HL-60/S4 (cell line): Measurements from ENCODE around the gene UFC1.
"Not testable (repeated sequence)": the region's sequence is repeated elsewhere in the genome, so short reads cannot be mapped to it uniquely, and the experiment has no call there.

Experiments used
- in situ Hi-C: fragments of 300-500 bp; cut with MboI; formaldehyde crosslinking; loops from 2 replicates; pipeline ENCODE4 v1.14.3; 2022; ENCODE audit warnings: low sequenced_read_pairs

Gene UFC1

DNA sequence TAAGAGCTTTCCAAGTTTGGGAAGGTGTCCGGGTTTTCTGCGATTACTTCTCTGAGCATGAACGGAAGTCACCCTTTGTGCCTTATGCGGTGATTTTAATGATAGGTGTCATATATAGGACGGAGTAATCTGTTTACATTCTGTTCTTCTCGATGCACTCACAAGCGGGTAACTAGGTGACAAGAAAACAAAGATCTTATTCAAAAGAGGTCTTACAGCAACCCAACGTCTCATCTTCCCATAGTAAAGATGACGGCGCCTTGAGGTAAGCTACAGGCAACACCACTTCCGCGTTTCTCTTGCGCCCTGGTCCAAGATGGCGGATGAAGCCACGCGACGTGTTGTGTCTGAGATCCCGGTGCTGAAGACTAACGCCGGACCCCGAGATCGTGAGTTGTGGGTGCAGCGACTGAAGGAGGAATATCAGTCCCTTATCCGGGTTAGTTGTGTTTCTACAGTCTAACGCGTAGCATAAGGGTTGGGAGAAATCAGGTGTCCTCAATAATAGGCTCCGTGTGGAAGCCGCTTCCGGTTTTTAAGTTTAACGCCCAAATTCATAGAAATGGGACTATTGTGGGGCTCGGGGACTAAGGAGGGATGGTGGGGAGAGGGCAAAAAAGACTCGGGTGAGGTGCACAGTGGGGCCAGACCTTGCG is at the start of gene UFC1:
TSS of gene UFC1 (plus strand) at position 297 of the 656 bp plus-strand sequence. CDS start at position 317, 20 bp downstream.
- in situ Hi-C loops = no loop called here

DNA sequence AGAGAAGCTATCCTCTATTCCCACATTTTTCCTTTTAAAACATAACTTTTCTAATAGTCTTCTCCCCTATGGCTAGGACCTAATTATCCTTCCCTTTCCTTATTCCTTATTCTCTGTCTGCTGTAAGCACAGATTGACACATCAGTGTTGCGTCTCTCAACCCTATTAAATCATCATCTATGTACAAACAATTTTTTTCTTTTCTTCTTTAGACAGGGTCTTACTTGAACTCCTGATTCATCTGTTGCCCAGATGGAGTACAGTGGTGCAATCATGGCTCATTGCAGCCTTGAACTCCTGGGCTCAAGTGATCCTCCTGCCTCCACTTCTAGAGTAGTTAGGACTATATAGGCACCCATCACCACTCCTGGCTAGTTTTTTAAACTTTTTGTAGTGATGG is 47.3 kb upstream of the UFC1 start:
- in situ Hi-C loops = loop anchor here (10.0 kb wide), 1 partner anchor 422 kb away; no protein-coding TSS in a partner anchor

DNA sequence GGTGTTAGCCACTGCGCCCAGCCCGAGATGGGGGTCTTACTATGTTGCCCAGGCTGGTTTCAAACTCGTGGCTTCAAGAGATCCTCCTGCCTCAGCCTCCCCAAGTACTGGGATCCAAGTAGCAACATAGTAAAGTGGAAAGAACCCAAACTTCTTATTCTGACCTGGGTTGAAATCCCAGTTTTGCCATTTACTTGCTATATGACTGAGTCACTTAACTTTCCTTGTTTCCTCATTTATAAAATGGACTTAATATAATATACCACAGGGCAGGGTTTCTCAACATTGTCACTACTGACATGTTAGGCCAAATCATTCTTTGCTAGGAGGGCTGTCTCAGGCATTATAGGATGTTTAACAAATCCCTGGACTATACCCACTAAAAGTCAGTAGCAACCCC is 42.7 kb upstream of the UFC1 start:
- in situ Hi-C loops = no loop called here

GRCh38 chr1:161111527-161111926 is 42.3 kb upstream of the UFC1 start:
- in situ Hi-C loops = no loop called here

- in situ Hi-C loops = no loop called here
Measured at GRCh38 chr1:161113915-161114314, 39.9 kb upstream of the UFC1 start.

- in situ Hi-C loops = no loop called here
Measured at GRCh38 chr1:161114556-161114955, 39.2 kb upstream of the UFC1 start.

GRCh38 chr1:161115132-161115711 is 38.6 kb upstream of the UFC1 start:
- in situ Hi-C loops = no loop called here

- in situ Hi-C loops = not testable (repeated sequence)
Measured at GRCh38 chr1:161115961-161116360, 37.8 kb upstream of the UFC1 start.

GRCh38 chr1:161117759-161118581 is 35.8 kb upstream of the UFC1 start, which contains the start of the genes NIT1 and PFDN2:
NIT1 (plus strand) TSS chr1:161118105; CDS start chr1:161118177, 72 bp downstream.
PFDN2 (minus strand) TSS chr1:161118037; CDS start chr1:161118026, 11 bp downstream.
- in situ Hi-C loops = no loop called here

DNA sequence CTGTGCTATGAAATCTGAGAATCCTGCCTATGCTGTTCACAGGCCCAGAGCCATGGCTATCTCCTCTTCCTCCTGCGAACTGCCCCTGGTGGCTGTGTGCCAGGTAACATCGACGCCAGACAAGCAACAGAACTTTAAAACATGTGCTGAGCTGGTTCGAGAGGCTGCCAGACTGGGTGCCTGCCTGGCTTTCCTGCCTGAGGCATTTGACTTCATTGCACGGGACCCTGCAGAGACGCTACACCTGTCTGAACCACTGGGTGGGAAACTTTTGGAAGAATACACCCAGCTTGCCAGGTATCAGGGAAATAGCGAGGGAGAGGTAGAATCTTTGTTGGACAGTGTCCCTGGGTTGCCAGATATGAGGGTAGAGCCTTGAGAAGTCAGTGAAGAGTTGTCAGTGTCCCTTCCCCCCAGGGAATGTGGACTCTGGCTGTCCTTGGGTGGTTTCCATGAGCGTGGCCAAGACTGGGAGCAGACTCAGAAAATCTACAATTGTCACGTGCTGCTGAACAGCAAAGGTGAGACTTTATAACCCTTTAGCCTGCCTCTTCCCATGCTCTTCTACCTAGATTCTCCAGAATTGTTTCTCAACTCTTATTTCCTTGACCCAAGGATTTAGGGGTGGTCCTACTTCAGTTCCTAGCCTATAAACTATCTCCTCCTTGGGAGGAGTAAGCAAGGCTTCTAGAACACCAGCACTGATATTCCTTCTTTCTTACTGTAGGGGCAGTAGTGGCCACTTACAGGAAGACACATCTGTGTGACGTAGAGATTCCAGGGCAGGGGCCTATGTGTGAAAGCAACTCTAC is 34.5 kb upstream of the UFC1 start:
- in situ Hi-C loops = no loop called here

- in situ Hi-C loops = no loop called here
Measured at GRCh38 chr1:161121042-161121650, 32.6 kb upstream of the UFC1 start.

- in situ Hi-C loops = no loop called here
Measured at GRCh38 chr1:161121834-161122233, 31.9 kb upstream of the UFC1 start.

GRCh38 chr1:161122967-161123366 is 30.8 kb upstream of the UFC1 start:
- in situ Hi-C loops = no loop called here

DNA sequence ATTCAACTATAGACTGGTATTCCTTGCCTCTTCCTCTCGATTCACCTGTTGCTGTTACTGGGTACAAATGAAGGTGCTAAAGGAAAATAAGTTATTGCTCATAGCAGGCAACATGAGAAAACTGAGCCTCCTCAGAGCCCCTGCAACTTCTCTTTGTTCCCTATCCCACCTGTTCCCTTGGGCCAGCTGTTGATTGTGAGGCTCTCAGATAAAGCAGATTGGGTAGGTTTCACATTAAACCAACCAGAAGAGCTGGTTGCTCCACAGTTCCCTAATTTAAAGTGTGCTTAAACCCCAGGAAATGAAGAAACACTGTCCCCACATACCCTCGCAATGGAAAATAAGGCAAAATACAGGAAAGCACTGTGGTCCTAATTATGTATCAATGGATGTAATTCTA is 26.1 kb upstream of the UFC1 start:
- in situ Hi-C loops = no loop called here

- in situ Hi-C loops = no loop called here
Measured at GRCh38 chr1:161128591-161129420, 25.0 kb upstream of the UFC1 start.

DNA sequence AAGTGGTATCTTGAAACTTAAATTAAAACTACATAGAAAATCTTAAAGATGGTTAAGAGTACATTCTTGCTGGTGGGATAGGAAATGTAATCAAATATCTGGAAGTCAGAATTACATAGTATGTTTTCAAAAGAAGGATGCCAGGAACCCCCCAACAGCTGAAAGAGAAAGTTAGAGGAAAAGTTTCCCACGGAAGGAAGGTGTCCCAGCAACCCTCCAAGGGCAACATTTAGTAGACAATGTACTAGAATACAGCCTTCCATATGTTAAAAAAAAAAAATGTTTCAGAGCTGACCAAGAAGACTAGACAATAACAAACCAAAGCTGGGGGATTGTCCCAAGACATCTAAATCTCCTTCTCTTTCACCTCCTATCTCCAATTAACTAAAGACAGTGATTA is 23.5 kb upstream of the UFC1 start:
- in situ Hi-C loops = no loop called here

DNA sequence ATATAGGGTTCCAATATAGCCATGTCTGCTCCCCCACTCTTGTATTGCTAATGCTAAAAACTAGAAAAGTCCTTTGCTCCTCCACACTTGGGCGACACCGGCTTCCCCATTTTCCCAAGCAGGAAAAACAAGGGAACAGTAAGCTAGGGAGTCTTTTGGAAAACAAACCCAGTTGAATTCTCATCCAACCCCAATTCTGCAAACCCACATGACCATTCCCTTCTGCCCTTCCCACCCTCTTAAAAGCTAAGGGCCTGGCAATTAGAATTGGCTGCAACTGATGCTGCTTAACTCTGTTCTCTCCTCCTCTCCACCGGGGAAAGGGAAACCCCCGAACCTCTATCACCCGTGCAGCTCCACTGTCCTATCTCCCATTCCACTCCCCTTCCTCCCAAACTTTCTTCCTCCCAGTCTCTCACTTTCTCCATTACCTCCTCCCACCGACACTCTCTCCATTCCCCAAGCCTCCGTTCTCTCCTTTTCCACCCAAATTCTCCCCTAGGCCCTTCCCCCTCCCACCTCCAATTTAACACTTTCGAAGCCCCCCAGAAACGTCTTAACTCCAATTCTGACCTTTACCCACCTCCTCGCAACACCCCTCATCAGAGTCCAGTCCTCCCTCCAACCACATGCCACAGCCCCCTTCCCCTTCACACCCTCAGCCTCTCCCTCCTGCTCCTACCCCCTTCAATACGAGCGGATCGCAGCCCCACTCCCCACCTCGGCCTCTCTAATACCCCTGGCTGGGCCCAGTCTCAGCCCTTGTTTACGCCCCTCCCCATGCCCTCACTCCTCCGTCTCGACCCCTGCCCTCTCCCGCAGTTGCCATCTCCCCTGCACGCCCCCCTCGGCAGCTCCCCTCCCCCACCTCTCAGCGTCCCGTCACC is 22.0 kb upstream of the UFC1 start:
- in situ Hi-C loops = no loop called here

DNA sequence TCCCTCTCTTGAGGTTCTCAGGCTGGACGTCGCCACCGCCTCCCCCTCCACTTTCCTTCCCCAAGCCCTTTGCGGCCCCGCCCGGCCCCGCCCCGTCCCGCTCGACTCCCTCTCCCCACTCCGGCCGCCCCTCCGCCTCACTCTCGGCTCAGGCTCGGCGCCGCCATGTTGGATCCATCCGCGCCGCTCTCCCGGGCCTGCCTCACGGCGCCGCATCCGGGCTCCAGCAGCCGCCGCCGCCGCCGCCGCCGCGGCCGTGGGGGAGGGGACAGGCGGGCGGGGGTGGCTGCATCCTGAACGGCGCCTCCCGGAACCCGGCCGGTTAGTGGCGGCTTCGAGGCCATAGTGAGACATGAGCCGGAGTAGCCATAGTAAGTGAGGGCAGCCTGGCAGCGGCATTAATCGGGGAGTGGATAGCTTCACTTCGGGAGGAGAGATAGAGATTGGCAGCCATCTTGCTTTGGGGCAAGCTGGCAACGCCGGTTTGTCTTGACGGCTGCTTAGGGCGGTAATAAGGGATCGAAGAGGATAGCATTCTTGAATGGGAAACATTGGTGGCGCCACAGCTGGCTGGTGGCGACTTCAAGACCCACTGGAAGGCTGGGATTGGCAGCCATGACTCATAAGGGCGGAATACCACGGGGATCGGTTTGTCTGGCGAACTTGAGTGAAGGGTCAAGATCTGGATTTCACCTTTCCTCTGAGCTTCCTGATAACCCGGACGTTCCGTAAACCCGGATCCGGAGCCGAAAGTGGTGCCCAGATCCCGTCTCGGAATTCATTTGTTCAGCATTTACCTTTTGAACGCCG is 21.2 kb upstream of the UFC1 start, which contains the start of gene DEDD:
TSS of gene DEDD (minus strand) at position 258 of the 810 bp plus-strand sequence. CDS start 8,205 bp downstream, outside the sequence.
- in situ Hi-C loops = no loop called here
